Activated naive CD8-positive, alpha-beta T cell treated with anti-CD3 and anti-CD28 coated beads, Interleukin-2, amount 10 ng/mL, durations not matched to agents 7 days and 5 days (primary cell): Measurements from ENCODE around the gene DCDC2C. TPM values are rescaled to one million over a fixed set of nuclear protein-coding genes. Genes with fewer than 3 reads are reported as not detected.

ENCODE experiments used
- ATAC-seq: fragments of 150-1000 bp; cut with Tn5 transposase; one replicate; pipeline ENCODE4 v1.10.0; 2021; ENCODE audit warnings: low read depth, moderate library complexity
- POLR2A ChIA-PET: fragments of 350-600 bp; sonication (Branson Sonifier 250); formaldehyde crosslinking; loops from one replicate; lab custom pipeline; 2021; ENCODE audit warnings: antibody characterized with exemption; lab: Charles Lee
- DNase-seq: peaks from one replicate; pipeline ENCODE4 v3.0.0; 2021
- H3K27ac Mint-ChIP-seq: one replicate; pipeline ENCODE4 v1.8.0; 2022; ENCODE audit warnings: mild to moderate bottlenecking, mixed read lengths
- H3K27me3 Mint-ChIP-seq: one replicate; pipeline ENCODE4 v1.8.0; 2022; ENCODE audit warnings: mild to moderate bottlenecking, moderate library complexity, mixed read lengths
- H3K36me3 Mint-ChIP-seq: one replicate; pipeline ENCODE4 v1.8.0; 2021; ENCODE audit warnings: mild to moderate bottlenecking, mixed read lengths
- H3K4me1 Mint-ChIP-seq: one replicate; pipeline ENCODE4 v1.8.0; 2021; ENCODE audit warnings: mixed read lengths
- H3K4me3 Mint-ChIP-seq: one replicate; pipeline ENCODE4 v1.8.0; 2022; ENCODE audit warnings: mild to moderate bottlenecking, moderate library complexity, mixed read lengths
- H3K9me3 Mint-ChIP-seq: one replicate; pipeline ENCODE4 v1.8.0; 2021; ENCODE audit warnings: mixed read lengths
- total RNA-seq, 2 experiments: library from RNA; stranded (reverse); gene quantifications; one replicate each; pipeline ENCODE4 v1.2.3, GENCODE V29; 2021

Gene DCDC2C
- total RNA-seq, 2 experiments from 2014 or later, result not detected

- peaks cover 25% of the 10 kb centered on the region for H3K27me3 Mint-ChIP-seq
- no peaks in the 10 kb centered on the region for H3K4me1 Mint-ChIP-seq
- no peak overlapping the region for H3K4me3 Mint-ChIP-seq
- H3K9me3 Mint-ChIP-seq, result no peaks in the 10 kb centered on the region
- H3K36me3 Mint-ChIP-seq, result no peaks in the 10 kb centered on the region
- ATAC-seq (no peak), DNase-seq (no peak)
- no peak overlapping the region for H3K27ac Mint-ChIP-seq
- POLR2A ChIA-PET, result no interaction called here
Measured at GRCh38 chr2:3709225-3709624, 5.8 kb downstream of the DCDC2C start.

- H3K27ac Mint-ChIP-seq, result no peak overlapping the region
- POLR2A ChIA-PET, result no interaction called here
- DNase-seq, result no peak
- no peaks in the 10 kb centered on the region for H3K4me1 Mint-ChIP-seq
- no peaks in the 10 kb centered on the region for H3K36me3 Mint-ChIP-seq
- H3K9me3 Mint-ChIP-seq, result no peaks in the 10 kb centered on the region
- peaks cover 9% of the 10 kb centered on the region for H3K27me3 Mint-ChIP-seq
- H3K4me3 Mint-ChIP-seq, result no peak overlapping the region
- ATAC-seq, result no peak
Measured at GRCh38 chr2:3712424-3712823, 9.0 kb downstream of the DCDC2C start.

- Mint-ChIP-seq H3K9me3 (no peaks in the 10 kb centered on the region), H3K4me3 (no peak overlapping the region), H3K27ac (no peak overlapping the region), H3K36me3 (no peaks in the 10 kb centered on the region), H3K4me1 (no peaks in the 10 kb centered on the region), H3K27me3 (peaks cover 8% of the 10 kb centered on the region)
- no peak for ATAC-seq
- POLR2A ChIA-PET, result no interaction called here
- no peak for DNase-seq
Measured at GRCh38 chr2:3712831-3713503, 9.6 kb downstream of the DCDC2C start.

- Mint-ChIP-seq H3K9me3 (no peaks in the 10 kb centered on the region), H3K4me3 (no peak overlapping the region), H3K27ac (no peak overlapping the region), H3K4me1 (no peaks in the 10 kb centered on the region), H3K27me3 (peaks cover 6% of the 10 kb centered on the region), H3K36me3 (no peaks in the 10 kb centered on the region)
- POLR2A ChIA-PET, result no interaction called here
- ATAC-seq, result no peak
- no peak for DNase-seq
Measured at GRCh38 chr2:3718679-3719078, 15.3 kb downstream of the DCDC2C start.

DNA sequence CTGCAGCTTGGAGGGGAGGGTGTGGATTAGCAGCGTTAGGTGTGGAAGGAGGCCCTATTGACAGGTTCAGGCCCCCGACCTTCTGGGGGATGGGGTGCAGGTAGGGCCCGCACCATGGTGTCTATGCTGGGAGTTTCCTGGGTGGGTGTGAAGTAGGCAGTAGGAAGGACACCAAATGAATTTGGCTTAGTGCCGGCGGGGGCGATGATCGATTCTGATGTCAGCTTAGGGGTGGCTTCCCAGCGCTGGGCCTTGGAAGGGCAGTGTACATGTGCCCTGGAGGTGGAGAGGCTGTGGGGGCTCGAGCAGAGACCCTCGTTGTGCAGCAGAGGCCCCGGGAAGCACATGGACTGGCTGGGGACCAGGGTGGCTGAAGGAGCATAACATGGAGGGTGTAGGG, 21.6 kb downstream of the DCDC2C start:
- H3K27ac Mint-ChIP-seq, result no peak overlapping the region
- POLR2A ChIA-PET, result no interaction called here
- H3K4me1 Mint-ChIP-seq, result peaks cover 7% of the 10 kb centered on the region
- no peak overlapping the region for H3K4me3 Mint-ChIP-seq
- H3K36me3 Mint-ChIP-seq, result no peaks in the 10 kb centered on the region
- no peak for DNase-seq
- peaks cover 10% of the 10 kb centered on the region for H3K27me3 Mint-ChIP-seq
- no peak for ATAC-seq
- H3K9me3 Mint-ChIP-seq, result no peaks in the 10 kb centered on the region

- peaks cover 9% of the 10 kb centered on the region for H3K27me3 Mint-ChIP-seq
Measured at GRCh38 chr2:3725458-3726250, 22.3 kb downstream of the DCDC2C start.

DNA sequence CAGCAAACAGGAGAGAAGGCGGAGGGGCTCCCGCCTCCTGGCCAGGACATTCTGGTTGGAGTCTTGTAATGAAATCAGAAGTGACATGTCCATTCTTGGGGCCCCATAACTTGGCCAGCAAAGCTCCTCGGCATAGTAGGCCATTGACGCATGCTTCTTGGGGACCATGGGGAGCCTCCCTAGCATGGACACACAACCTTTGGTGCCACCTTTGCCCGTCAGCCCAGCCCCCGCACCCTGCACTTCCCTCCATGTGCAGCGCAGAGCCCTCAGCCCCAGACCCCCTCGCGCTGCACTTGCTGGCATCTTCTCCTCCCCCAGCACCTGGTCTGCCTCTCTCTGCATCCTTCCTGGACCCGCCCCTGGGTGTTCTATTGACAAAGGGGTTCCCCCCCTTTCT, 23.1 kb downstream of the DCDC2C start:
- Mint-ChIP-seq H3K27ac (no peak overlapping the region), H3K4me1 (peaks cover 7% of the 10 kb centered on the region), H3K36me3 (no peaks in the 10 kb centered on the region), H3K9me3 (no peaks in the 10 kb centered on the region), H3K4me3 (no peak overlapping the region), H3K27me3 (peaks cover 9% of the 10 kb centered on the region)
- no peak for ATAC-seq
- no peak for DNase-seq
- POLR2A ChIA-PET, result no interaction called here

More at GRCh38 chr2:3725458-3726250, 22.3 kb downstream of the DCDC2C start:
- ATAC-seq (no peak), DNase-seq (no peak)
- Mint-ChIP-seq H3K4me3 (no peak overlapping the region), H3K9me3 (no peaks in the 10 kb centered on the region), H3K27ac (no peak overlapping the region), H3K4me1 (peaks cover 7% of the 10 kb centered on the region), H3K36me3 (no peaks in the 10 kb centered on the region)
- POLR2A ChIA-PET, result no interaction called here

- DNase-seq, result no peak
- Mint-ChIP-seq H3K9me3 (no peaks in the 10 kb centered on the region), H3K4me3 (no peak overlapping the region), H3K36me3 (no peaks in the 10 kb centered on the region), H3K27ac (no peak overlapping the region), H3K4me1 (peaks cover 7% of the 10 kb centered on the region), H3K27me3 (peaks cover 6% of the 10 kb centered on the region)
- POLR2A ChIA-PET, result interaction anchor here (0.9 kb wide), 1 partner anchor 53 kb away, joined by 3 read pairs; no protein-coding TSS in a partner anchor
- ATAC-seq, result no peak
Measured at GRCh38 chr2:3727397-3728045, 24.1 kb downstream of the DCDC2C start.

GRCh38 chr2:3728104-3729054, 25.0 kb downstream of the DCDC2C start:
- Mint-ChIP-seq H3K4me3 (no peak overlapping the region), H3K36me3 (no peaks in the 10 kb centered on the region)
- POLR2A ChIA-PET, result interaction anchor here (0.9 kb wide), 1 partner anchor 52 kb away, joined by 3 read pairs; no protein-coding TSS in a partner anchor

GRCh38 chr2:3729055-3729448, 25.7 kb downstream of the DCDC2C start:
- peaks cover 6% of the 10 kb centered on the region for H3K27me3 Mint-ChIP-seq
- ATAC-seq, result no peak
- H3K4me1 Mint-ChIP-seq, result peaks cover 7% of the 10 kb centered on the region
- DNase-seq, result no peak
- H3K36me3 Mint-ChIP-seq, result no peaks in the 10 kb centered on the region
- no peaks in the 10 kb centered on the region for H3K9me3 Mint-ChIP-seq
- H3K27ac Mint-ChIP-seq, result no peak overlapping the region
- POLR2A ChIA-PET, result no interaction called here
- no peak overlapping the region for H3K4me3 Mint-ChIP-seq

More at GRCh38 chr2:3728104-3729054, 25.0 kb downstream of the DCDC2C start:
- Mint-ChIP-seq H3K9me3 (no peaks in the 10 kb centered on the region), H3K4me1 (peaks cover 7% of the 10 kb centered on the region), H3K27me3 (peaks cover 6% of the 10 kb centered on the region), H3K27ac (no peak overlapping the region)
- ATAC-seq, result no peak
- DNase-seq, result no peak

GRCh38 chr2:3729786-3730185, 26.4 kb downstream of the DCDC2C start:
- POLR2A ChIA-PET, result no interaction called here
- Mint-ChIP-seq H3K4me3 (no peak overlapping the region), H3K4me1 (peaks cover 4% of the 10 kb centered on the region), H3K27me3 (peaks cover 6% of the 10 kb centered on the region), H3K9me3 (no peaks in the 10 kb centered on the region), H3K27ac (no peak overlapping the region), H3K36me3 (no peaks in the 10 kb centered on the region)
- no peak for ATAC-seq
- no peak for DNase-seq

DNA sequence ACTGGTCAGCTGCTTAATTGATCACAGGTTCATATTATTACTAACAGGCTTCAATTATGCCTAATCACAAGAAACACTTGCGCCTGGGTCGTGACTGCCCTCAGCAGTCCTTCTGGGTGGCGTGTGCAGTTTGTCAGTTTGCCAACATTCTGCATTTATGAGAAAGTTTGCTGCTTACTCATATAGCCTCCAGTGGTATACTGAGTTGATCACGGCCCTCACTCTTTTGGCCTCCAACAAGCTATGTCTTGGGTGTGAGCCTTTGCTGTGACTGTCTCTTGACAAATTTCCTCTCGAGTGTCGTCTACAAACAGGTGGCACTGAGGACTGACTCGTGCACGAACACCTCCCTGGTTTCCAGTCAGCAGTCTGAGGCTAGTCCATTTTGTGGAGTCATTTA, 27.3 kb downstream of the DCDC2C start:
- Mint-ChIP-seq H3K4me1 (peaks cover 4% of the 10 kb centered on the region), H3K9me3 (no peaks in the 10 kb centered on the region), H3K4me3 (no peak overlapping the region), H3K27me3 (peaks cover 4% of the 10 kb centered on the region), H3K36me3 (no peaks in the 10 kb centered on the region), H3K27ac (no peak overlapping the region)
- DNase-seq (no peak), ATAC-seq (no peak)
- POLR2A ChIA-PET, result no interaction called here

DNA sequence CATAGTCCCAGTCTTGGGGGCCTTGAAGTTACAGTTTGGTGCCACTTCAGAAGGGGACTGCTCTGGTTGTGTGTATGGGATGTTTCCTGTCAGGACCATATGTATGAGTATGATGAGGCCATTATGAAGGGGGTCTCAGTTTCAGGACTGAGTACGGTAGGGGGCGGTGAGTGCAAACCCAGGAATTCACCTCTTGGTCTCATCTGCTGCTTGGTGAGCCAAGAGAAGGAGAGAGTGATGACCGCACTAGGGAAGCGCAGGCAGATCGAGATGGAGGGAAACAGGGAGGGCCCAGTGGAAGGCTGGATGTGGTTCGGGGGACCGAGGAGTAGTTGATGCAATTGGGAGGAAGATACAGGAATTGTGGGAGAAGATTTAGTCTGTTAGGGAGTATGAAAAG, 28.5 kb downstream of the DCDC2C start:
- Mint-ChIP-seq H3K27ac (no peak overlapping the region), H3K4me3 (no peak overlapping the region), H3K4me1 (peaks cover 4% of the 10 kb centered on the region), H3K27me3 (peaks cover 5% of the 10 kb centered on the region), H3K9me3 (no peaks in the 10 kb centered on the region), H3K36me3 (no peaks in the 10 kb centered on the region)
- no peak for DNase-seq
- no peak for ATAC-seq
- POLR2A ChIA-PET, result no interaction called here
